Measurements from ENCODE around the gene AVP. TPM values are rescaled to one million over a fixed set of nuclear protein-coding genes. Genes with fewer than 3 reads are reported as not detected.

The AVP gene
- total RNA-seq, 1 experiment from 2014 or later, result not detected

DNA sequence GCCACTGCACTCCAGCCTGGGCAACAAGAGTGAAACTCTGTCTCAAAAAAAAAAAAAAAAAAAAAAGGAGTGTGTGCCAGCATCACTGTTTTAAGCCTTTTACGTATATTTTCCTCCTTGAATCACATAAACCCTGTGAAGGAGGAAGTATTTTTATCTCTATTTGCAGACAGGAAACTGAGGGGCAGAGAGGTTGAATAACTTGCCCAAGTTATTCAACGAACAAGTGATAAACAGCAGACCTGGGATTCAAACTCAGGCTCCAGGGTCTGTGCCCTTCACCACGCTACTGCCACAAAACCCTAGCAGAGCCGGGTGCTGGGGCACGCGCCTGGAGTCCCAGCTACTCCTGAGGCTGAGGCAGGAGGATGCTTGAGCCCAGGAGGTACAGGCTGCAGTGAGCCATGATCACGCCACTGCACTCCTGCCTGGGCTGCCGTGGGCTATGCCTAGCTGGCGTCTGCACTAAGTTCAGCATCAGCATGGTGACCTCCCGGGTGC is 9.4 kb upstream of the AVP start:
- H3K9me3 Mint-ChIP-seq (ENCODE audit: low read depth, unreplicated experiment), result no peaks in the 10 kb centered on the region
- H3K36me3 Mint-ChIP-seq (ENCODE audit: insufficient read depth, unreplicated experiment), result no peaks in the 10 kb centered on the region
- intact Hi-C loops (cut with micrococcal nuclease; ENCODE audit: unreplicated experiment), result no loop called here
- TF ChIP-seq, protein P1, sequence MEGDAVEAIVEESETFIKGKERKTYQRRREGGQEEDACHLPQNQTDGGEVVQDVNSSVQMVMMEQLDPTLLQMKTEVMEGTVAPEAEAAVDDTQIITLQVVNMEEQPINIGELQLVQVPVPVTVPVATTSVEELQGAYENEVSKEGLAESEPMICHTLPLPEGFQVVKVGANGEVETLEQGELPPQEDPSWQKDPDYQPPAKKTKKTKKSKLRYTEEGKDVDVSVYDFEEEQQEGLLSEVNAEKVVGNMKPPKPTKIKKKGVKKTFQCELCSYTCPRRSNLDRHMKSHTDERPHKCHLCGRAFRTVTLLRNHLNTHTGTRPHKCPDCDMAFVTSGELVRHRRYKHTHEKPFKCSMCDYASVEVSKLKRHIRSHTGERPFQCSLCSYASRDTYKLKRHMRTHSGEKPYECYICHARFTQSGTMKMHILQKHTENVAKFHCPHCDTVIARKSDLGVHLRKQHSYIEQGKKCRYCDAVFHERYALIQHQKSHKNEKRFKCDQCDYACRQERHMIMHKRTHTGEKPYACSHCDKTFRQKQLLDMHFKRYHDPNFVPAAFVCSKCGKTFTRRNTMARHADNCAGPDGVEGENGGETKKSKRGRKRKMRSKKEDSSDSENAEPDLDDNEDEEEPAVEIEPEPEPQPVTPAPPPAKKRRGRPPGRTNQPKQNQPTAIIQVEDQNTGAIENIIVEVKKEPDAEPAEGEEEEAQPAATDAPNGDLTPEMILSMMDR (IDR thresholded peaks at IDR 0.05; ENCODE audit: unreplicated experiment), result no peak
- peaks cover 19% of the 10 kb centered on the region for H3K27me3 Mint-ChIP-seq (ENCODE audit: unreplicated experiment)
- no TSS peak for BruUV-seq (replicated peaks)
- no peak overlapping the region for H3K4me3 Mint-ChIP-seq (ENCODE audit: low read depth, unreplicated experiment)
- H3K4me1 Mint-ChIP-seq (ENCODE audit: low read depth, unreplicated experiment), result no peaks in the 10 kb centered on the region
- CTCF ChIA-PET, result no interaction called here
- H3K27ac Mint-ChIP-seq (ENCODE audit: unreplicated experiment), result no peak overlapping the region
- DNase-seq, result no peak

DNA sequence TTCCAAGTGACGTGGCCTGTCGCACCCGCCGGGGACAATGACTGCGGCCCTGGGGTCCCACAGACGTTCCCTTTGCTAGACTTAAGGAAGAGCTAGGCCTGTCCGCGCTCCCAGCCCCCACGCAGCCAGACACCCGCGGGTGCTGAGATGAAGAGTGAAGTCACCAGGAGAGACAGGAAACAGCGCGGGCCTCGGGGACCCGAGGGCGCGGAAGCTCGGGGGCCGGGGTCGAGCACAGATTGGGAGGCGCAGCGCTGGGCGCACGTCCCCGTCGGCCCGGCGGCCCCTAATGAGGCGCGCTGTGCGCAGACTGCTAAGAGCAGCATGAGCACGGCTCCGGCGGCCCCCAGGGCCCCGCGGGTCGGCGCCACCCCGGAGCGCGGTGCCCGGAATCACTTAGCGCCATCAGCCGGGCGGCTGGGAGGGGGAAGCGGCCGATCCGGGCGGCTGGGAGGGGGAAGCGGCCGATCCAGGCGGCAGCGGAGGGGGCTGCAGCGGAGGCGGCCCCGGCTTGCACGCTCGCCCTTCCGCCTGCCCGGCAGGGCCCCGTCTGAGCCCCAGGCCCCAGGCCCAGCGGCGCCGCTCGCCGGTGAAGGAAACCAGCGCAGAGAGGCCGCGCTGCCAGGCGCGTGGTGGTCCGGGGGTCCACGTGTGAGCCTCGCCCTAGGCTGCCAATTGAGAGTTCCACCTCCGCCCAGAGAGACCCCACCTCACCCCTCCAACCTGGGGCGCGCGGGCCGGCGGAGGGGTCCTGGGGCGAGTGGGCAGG is 8.3 kb upstream of the AVP start:
- no peak overlapping the region for H3K4me3 Mint-ChIP-seq (ENCODE audit: low read depth, unreplicated experiment)
- DNase-seq, result no peak
- TF ChIP-seq, protein P1 (IDR thresholded peaks at IDR 0.05; ENCODE audit: unreplicated experiment), result no peak
- no peaks in the 10 kb centered on the region for H3K4me1 Mint-ChIP-seq (ENCODE audit: low read depth, unreplicated experiment)
- H3K36me3 Mint-ChIP-seq (ENCODE audit: insufficient read depth, unreplicated experiment), result no peaks in the 10 kb centered on the region
- peaks cover 22% of the 10 kb centered on the region for H3K27me3 Mint-ChIP-seq (ENCODE audit: unreplicated experiment)
- CTCF ChIA-PET, result interaction anchor here (0.6 kb wide), 1 partner anchor 64 kb away, joined by 4 read pairs; no protein-coding TSS in a partner anchor
- no TSS peak for BruUV-seq (replicated peaks)
- no peaks in the 10 kb centered on the region for H3K9me3 Mint-ChIP-seq (ENCODE audit: low read depth, unreplicated experiment)
- intact Hi-C loops (cut with micrococcal nuclease; ENCODE audit: unreplicated experiment), result no loop called here
- H3K27ac Mint-ChIP-seq (ENCODE audit: unreplicated experiment), result no peak overlapping the region

DNA sequence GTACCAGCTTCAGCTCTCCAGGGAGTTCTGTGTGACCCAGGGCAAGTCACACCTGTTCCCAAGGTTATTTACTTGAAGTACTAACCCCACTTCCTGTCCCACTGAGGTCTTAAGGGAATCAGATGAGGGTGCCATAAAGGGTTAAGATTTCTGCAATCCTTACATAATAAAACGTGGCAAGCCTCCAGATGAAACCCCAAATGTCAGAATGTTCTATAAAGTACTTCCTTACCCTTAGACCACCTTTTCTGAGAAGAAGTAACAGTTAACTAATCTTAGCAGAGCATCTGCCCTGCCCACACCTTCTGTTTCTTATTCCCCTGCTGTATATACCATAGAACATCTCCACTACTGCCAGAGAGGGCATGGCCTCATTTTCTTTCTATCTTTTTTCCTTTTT is 6.0 kb upstream of the AVP start:
- intact Hi-C loops (cut with micrococcal nuclease; ENCODE audit: unreplicated experiment), result no loop called here
- no peak overlapping the region for H3K4me3 Mint-ChIP-seq (ENCODE audit: low read depth, unreplicated experiment)
- no peak for DNase-seq
- no peak overlapping the region for H3K27ac Mint-ChIP-seq (ENCODE audit: unreplicated experiment)
- H3K9me3 Mint-ChIP-seq (ENCODE audit: low read depth, unreplicated experiment), result no peaks in the 10 kb centered on the region
- no TSS peak for BruUV-seq (replicated peaks)
- no peaks in the 10 kb centered on the region for H3K4me1 Mint-ChIP-seq (ENCODE audit: low read depth, unreplicated experiment)
- no peaks in the 10 kb centered on the region for H3K36me3 Mint-ChIP-seq (ENCODE audit: insufficient read depth, unreplicated experiment)
- H3K27me3 Mint-ChIP-seq (ENCODE audit: unreplicated experiment), result peaks cover 22% of the 10 kb centered on the region
- TF ChIP-seq, protein P1 (IDR thresholded peaks at IDR 0.05; ENCODE audit: unreplicated experiment), result no peak
- CTCF ChIA-PET, result interaction anchor here (0.7 kb wide), 1 partner anchor 620 kb away, joined by 6 read pairs; no protein-coding TSS in a partner anchor

DNA sequence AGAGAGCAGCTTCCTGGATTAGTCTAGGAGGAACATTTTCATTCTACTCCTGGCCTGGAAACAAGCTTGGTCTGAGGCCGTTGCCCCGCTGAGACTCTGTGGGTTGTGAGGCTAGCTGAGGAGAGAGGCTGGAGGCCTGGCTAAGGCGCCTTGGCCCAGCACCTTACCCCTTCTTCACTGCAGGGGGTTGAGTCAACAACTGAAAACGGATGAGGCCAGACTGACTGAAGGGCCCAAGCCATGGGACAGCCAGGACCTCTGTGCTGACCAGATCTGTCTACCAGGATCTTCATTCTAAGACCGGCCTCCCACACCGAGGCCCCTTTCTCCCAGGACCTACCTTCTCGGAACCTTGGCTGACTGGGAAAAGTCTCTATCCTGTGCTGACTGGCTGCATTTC is 3.5 kb upstream of the AVP start:
- Mint-ChIP-seq H3K27ac (ENCODE audit: unreplicated experiment) (no peak overlapping the region), H3K36me3 (ENCODE audit: insufficient read depth, unreplicated experiment) (no peaks in the 10 kb centered on the region), H3K4me1 (ENCODE audit: low read depth, unreplicated experiment) (no peaks in the 10 kb centered on the region), H3K4me3 (ENCODE audit: low read depth, unreplicated experiment) (no peak overlapping the region), H3K27me3 (ENCODE audit: unreplicated experiment) (peaks cover 44% of the 10 kb centered on the region), H3K9me3 (ENCODE audit: low read depth, unreplicated experiment) (no peaks in the 10 kb centered on the region)
- BruUV-seq (replicated peaks), result no TSS peak
- intact Hi-C loops (cut with micrococcal nuclease; ENCODE audit: unreplicated experiment), result no loop called here
- no peak for DNase-seq
- CTCF ChIA-PET, result no interaction called here
- TF ChIP-seq, protein P1 (IDR thresholded peaks at IDR 0.05; ENCODE audit: unreplicated experiment), result no peak
